ENCODE results near the gene LHFPL3.
"Not testable (repeated sequence)": the region's sequence is repeated elsewhere in the genome, so short reads cannot be mapped to it uniquely, and the experiment has no call there.

Gene LHFPL3

GRCh38 chr7:104548861-104549260, 220.5 kb downstream of the LHFPL3 start:
- H3K4me3 ChIP-seq (ENCODE audit: low read length): no peak overlapping the region
- TF ChIP-seq ZNF274 (IDR thresholded peaks at IDR 0.05; ENCODE audit: low read depth, low read length): no peak

GRCh38 chr7:104550362-104550761, 222.0 kb downstream of the LHFPL3 start:
- no peak overlapping the region for H3K4me3 ChIP-seq (ENCODE audit: low read length)
- TF ChIP-seq ZNF274 (IDR thresholded peaks at IDR 0.05; ENCODE audit: low read depth, low read length): no peak

- no peak overlapping the region for H3K4me3 ChIP-seq (ENCODE audit: low read length)
- no peak for TF ChIP-seq ZNF274 (IDR thresholded peaks at IDR 0.05; ENCODE audit: low read depth, low read length)
Measured at GRCh38 chr7:104551226-104551625, 222.8 kb downstream of the LHFPL3 start.

GRCh38 chr7:104552102-104552501, 223.7 kb downstream of the LHFPL3 start:
- no peak for TF ChIP-seq ZNF274 (IDR thresholded peaks at IDR 0.05; ENCODE audit: low read depth, low read length)
- H3K4me3 ChIP-seq (ENCODE audit: low read length): no peak overlapping the region

- no peak for TF ChIP-seq ZNF274 (IDR thresholded peaks at IDR 0.05; ENCODE audit: low read depth, low read length)
- H3K4me3 ChIP-seq (ENCODE audit: low read length): no peak overlapping the region
Measured at GRCh38 chr7:104553074-104553473, 224.7 kb downstream of the LHFPL3 start.

- H3K4me3 ChIP-seq (ENCODE audit: low read length): not testable (repeated sequence)
Measured at GRCh38 chr7:104563350-104563901, 235.0 kb downstream of the LHFPL3 start.

GRCh38 chr7:104569751-104570150, 241.3 kb downstream of the LHFPL3 start:
- H3K4me3 ChIP-seq (ENCODE audit: low read length): no peak overlapping the region
- TF ChIP-seq ZNF274 (IDR thresholded peaks at IDR 0.05; ENCODE audit: low read depth, low read length): no peak

GRCh38 chr7:104572554-104572953, 244.2 kb downstream of the LHFPL3 start:
- no peak for TF ChIP-seq ZNF274 (IDR thresholded peaks at IDR 0.05; ENCODE audit: low read depth, low read length)
- H3K4me3 ChIP-seq (ENCODE audit: low read length): no peak overlapping the region

GRCh38 chr7:104584620-104585019, 256.2 kb downstream of the LHFPL3 start:
- no peak overlapping the region for H3K4me3 ChIP-seq (ENCODE audit: low read length)
- no peak for TF ChIP-seq ZNF274 (IDR thresholded peaks at IDR 0.05; ENCODE audit: low read depth, low read length)

GRCh38 chr7:104595591-104595990, 267.2 kb downstream of the LHFPL3 start:
- H3K4me3 ChIP-seq (ENCODE audit: low read length): not testable (repeated sequence)

- no peak for TF ChIP-seq ZNF274 (IDR thresholded peaks at IDR 0.05; ENCODE audit: low read depth, low read length)
- no peak overlapping the region for H3K4me3 ChIP-seq (ENCODE audit: low read length)
Measured at GRCh38 chr7:104603957-104604356, 275.6 kb downstream of the LHFPL3 start.

- no peak overlapping the region for H3K4me3 ChIP-seq (ENCODE audit: low read length)
- no peak for TF ChIP-seq ZNF274 (IDR thresholded peaks at IDR 0.05; ENCODE audit: low read depth, low read length)
Measured at GRCh38 chr7:104604706-104605105, 276.3 kb downstream of the LHFPL3 start.

- H3K4me3 ChIP-seq (ENCODE audit: low read length): no peak overlapping the region
- no peak for TF ChIP-seq ZNF274 (IDR thresholded peaks at IDR 0.05; ENCODE audit: low read depth, low read length)
Measured at GRCh38 chr7:104621321-104621720, 292.9 kb downstream of the LHFPL3 start.

- H3K4me3 ChIP-seq (ENCODE audit: low read length): no peak overlapping the region
- no peak for TF ChIP-seq ZNF274 (IDR thresholded peaks at IDR 0.05; ENCODE audit: low read depth, low read length)
Measured at GRCh38 chr7:104625956-104626355, 297.6 kb downstream of the LHFPL3 start.

- H3K4me3 ChIP-seq (ENCODE audit: low read length): no peak overlapping the region
- TF ChIP-seq ZNF274 (IDR thresholded peaks at IDR 0.05; ENCODE audit: low read depth, low read length): no peak
Measured at GRCh38 chr7:104627516-104627915, 299.1 kb downstream of the LHFPL3 start.

GRCh38 chr7:104628017-104628416, 299.6 kb downstream of the LHFPL3 start:
- no peak for TF ChIP-seq ZNF274 (IDR thresholded peaks at IDR 0.05; ENCODE audit: low read depth, low read length)
- H3K4me3 ChIP-seq (ENCODE audit: low read length): no peak overlapping the region
